H1 (cell line): Measurements from ENCODE around the gene CAP1. TPM values are rescaled to one million over a fixed set of nuclear protein-coding genes. Genes with fewer than 3 reads are reported as not detected.

Experiments used
- CTCF ChIA-PET: fragments of 300-600 bp; sonication (Branson Sonifier 250); formaldehyde crosslinking; loops from one replicate; lab custom pipeline; 2021; ENCODE audit not compliant: partially characterized antibody; lab: Charles Lee
- POLR2A ChIA-PET: fragments of 300-600 bp; sonication (Branson Sonifier 250); formaldehyde crosslinking; loops from one replicate; lab custom pipeline; 2021; ENCODE audit warnings: inconsistent platforms; ENCODE audit not compliant: partially characterized antibody; lab: Charles Lee
- DNase-seq, 2 experiments: peaks; one replicate each; pipeline versions ENCODE4 v3.0.0 to v3.0.0-alpha.2; 2010 to 2022; ENCODE audit warnings: low spot score in 2 of 2, low read depth in 1 of 2, mixed read lengths in 1 of 2
- FAIRE-seq: peaks from 2 replicates; lab custom pipeline; 2011; peaks lifted over from hg19 to GRCh38; lab: Jason Lieb, UNC
- H2AFZ ChIP-seq: 2 replicates; pipeline ENCODE4 v1.8.1; 2012; ENCODE audit warnings: low read length, inconsistent platforms
- H2AK5ac ChIP-seq: 2 replicates; pipeline ENCODE4 v1.6.1; 2013; ENCODE audit warnings: low read depth, low read length
- H2BK120ac ChIP-seq: replicated peaks from 2 replicates; pipeline ENCODE3; 2013; ENCODE audit warnings: low read depth, low read length, inconsistent platforms
- H2BK12ac ChIP-seq: 2 replicates; pipeline ENCODE4 v1.6.1; 2013; ENCODE audit warnings: low read depth, low read length
- H2BK15ac ChIP-seq: 2 replicates; pipeline ENCODE4 v1.6.1; 2013; ENCODE audit warnings: low read length
- H2BK20ac ChIP-seq: 2 replicates; pipeline ENCODE4 v1.6.1; 2013; ENCODE audit warnings: low read length
- H2BK5ac ChIP-seq: 2 replicates; pipeline ENCODE4 v1.6.1; 2013; ENCODE audit warnings: low read depth, low read length
- H3K14ac ChIP-seq: 2 replicates; pipeline ENCODE4 v1.6.1; 2013; ENCODE audit warnings: inconsistent platforms; ENCODE audit not compliant: insufficient read length
- H3K18ac ChIP-seq: 2 replicates; pipeline ENCODE4 v1.6.1; 2013; ENCODE audit warnings: low read length; ENCODE audit errors: extremely low read depth
- H3K23ac ChIP-seq: 2 replicates; pipeline ENCODE4 v1.6.1; 2013; ENCODE audit warnings: inconsistent platforms; ENCODE audit not compliant: insufficient read length
- H3K23me2 ChIP-seq: 2 replicates; pipeline ENCODE4 v1.6.1; 2013; ENCODE audit warnings: low read depth, low read length
- H3K27ac ChIP-seq: 2 replicates; pipeline ENCODE4 v1.6.1; 2011; ENCODE audit warnings: low read depth, low read length, inconsistent platforms
- H3K27me3 ChIP-seq, 4 experiments: replicated peaks in 1 of 4; 1 replicate in 1 of 4; 2 replicates in 3 of 4; pipeline versions ENCODE4 v1.6.1 to v1.8.1; 2011 to 2013; ENCODE audit warnings: low read length in 3 of 4, mild to moderate bottlenecking in 3 of 4, inconsistent platforms in 2 of 4, mixed read lengths in 2 of 4, moderate library complexity in 1 of 4; ENCODE audit not compliant: control insufficient read depth in 3 of 4, insufficient read depth in 3 of 4; ENCODE audit errors: extremely low read depth in 1 of 4
- H3K36me3 ChIP-seq, 4 experiments: 2 replicates each; pipeline versions ENCODE4 v1.6.1 to v1.8.1; 2011 to 2013; ENCODE audit warnings: mild to moderate bottlenecking in 4 of 4, low read length in 3 of 4, moderate library complexity in 2 of 4, control low read depth in 1 of 4, inconsistent platforms in 1 of 4; ENCODE audit not compliant: insufficient read depth in 4 of 4, control insufficient read depth in 2 of 4
- H3K4ac ChIP-seq: replicated peaks from 2 replicates; pipeline ENCODE3; 2013; ENCODE audit warnings: low read length, low read depth, mixed read lengths, inconsistent platforms; ENCODE audit not compliant: insufficient read length
- H3K4me1 ChIP-seq, 4 experiments: replicated peaks in 1 of 4; 1 replicate in 1 of 4; 2 replicates in 3 of 4; pipeline versions ENCODE4 v1.6.1 to v1.8.1; 2011 to 2013; ENCODE audit warnings: low read length in 3 of 4, inconsistent platforms in 2 of 4, mixed read lengths in 1 of 4; ENCODE audit not compliant: insufficient read depth in 4 of 4, control insufficient read depth in 3 of 4
- H3K4me2 ChIP-seq, 2 experiments: 2 replicates each; pipeline versions ENCODE4 v1.6.1 to v1.8.1; 2011 to 2013; ENCODE audit warnings: low read depth in 2 of 2, low read length in 2 of 2, control low read depth in 1 of 2, inconsistent platforms in 1 of 2, mild to moderate bottlenecking in 1 of 2; ENCODE audit not compliant: insufficient read depth in 1 of 2
- H3K4me3 ChIP-seq, 4 experiments: fragments of 200-600, 300-600 bp in 1 of 4; sonication (generic), shearing (Covaris generic), sonication (Bioruptor Twin) in 1 of 4; 2 replicates each; pipeline versions ENCODE4 v1.5.1 to v1.8.1; 2011 to 2016; ENCODE audit warnings: low read length in 4 of 4, low read depth in 3 of 4, control low read depth in 2 of 4, inconsistent platforms in 2 of 4, mild to moderate bottlenecking in 2 of 4, mixed read lengths in 1 of 4, moderate library complexity in 1 of 4; ENCODE audit not compliant: insufficient read depth in 2 of 4; ENCODE audit errors: extremely low read depth in 1 of 4
- H3K56ac ChIP-seq: replicated peaks from 2 replicates; pipeline ENCODE3; 2013; ENCODE audit warnings: low read depth, mild to moderate bottlenecking, mixed read lengths, low read length, inconsistent platforms; ENCODE audit not compliant: insufficient read length
- H3K79me1 ChIP-seq: 2 replicates; pipeline ENCODE4 v1.6.1; 2013; ENCODE audit warnings: low read depth, low read length, control low read depth
- H3K79me2 ChIP-seq, 2 experiments: 2 replicates each; pipeline versions ENCODE4 v1.6.1 to v1.8.1; 2012 to 2013; ENCODE audit warnings: low read length in 2 of 2, mild to moderate bottlenecking in 2 of 2, inconsistent platforms in 1 of 2; ENCODE audit not compliant: insufficient read depth in 2 of 2, control insufficient read depth in 1 of 2
- H3K9ac ChIP-seq, 4 experiments: replicated peaks in 1 of 4; 1 replicate in 1 of 4; 2 replicates in 3 of 4; pipeline versions ENCODE4 v1.6.1 to v1.8.1; 2011 to 2013; ENCODE audit warnings: low read depth in 3 of 4, low read length in 3 of 4, control low read depth in 2 of 4, mild to moderate bottlenecking in 2 of 4, moderate library complexity in 2 of 4, inconsistent platforms in 1 of 4; ENCODE audit errors: extremely low read depth in 1 of 4
- H3K9me3 ChIP-seq, 2 experiments: 2 replicates each; pipeline versions ENCODE4 v1.6.1 to v1.8.1; 2012 to 2013; ENCODE audit warnings: mild to moderate bottlenecking in 2 of 2, moderate library complexity in 2 of 2, control low read depth in 1 of 2, inconsistent platforms in 1 of 2, low read depth in 1 of 2, low read length in 1 of 2, mixed read lengths in 1 of 2; ENCODE audit not compliant: insufficient read depth in 2 of 2
- H4K20me1 ChIP-seq, 2 experiments: replicated peaks in 1 of 2; 2 replicates each; pipeline versions ENCODE3 to v1.8.1; 2011 to 2013; ENCODE audit warnings: inconsistent platforms in 2 of 2, low read length in 2 of 2, mild to moderate bottlenecking in 1 of 2; ENCODE audit not compliant: insufficient read depth in 2 of 2, control insufficient read depth in 1 of 2
- H4K5ac ChIP-seq: 2 replicates; pipeline ENCODE4 v1.6.1; 2013; ENCODE audit warnings: low read length, low read depth, mixed read lengths, inconsistent platforms; ENCODE audit not compliant: insufficient read length
- H4K8ac ChIP-seq: 2 replicates; pipeline ENCODE4 v1.8.0; 2013; ENCODE audit warnings: mild to moderate bottlenecking, moderate library complexity, low read length, inconsistent platforms; ENCODE audit not compliant: insufficient read depth; ENCODE audit errors: extremely low read depth
- H4K91ac ChIP-seq: replicated peaks from 2 replicates; pipeline ENCODE3; 2013; ENCODE audit warnings: low read length, mixed read lengths, inconsistent platforms; ENCODE audit not compliant: insufficient read length
- ATF2 ChIP-seq: IDR thresholded peaks from 2 replicates; pipeline ENCODE4 v1.6.1; 2012; ENCODE audit warnings: low read length, inconsistent platforms
- CBX5 ChIP-seq: fragments of 300-800, 300-1000 bp; sonication (generic); IDR thresholded peaks from 2 replicates; pipeline ENCODE4 v1.7.1; 2016; ENCODE audit warnings: antibody characterized with exemption, low read length, low read depth
- CBX8 ChIP-seq: fragments of 300-800, 300-1000 bp; sonication (generic); IDR thresholded peaks from 2 replicates; pipeline ENCODE4 v1.7.1; 2016; ENCODE audit warnings: low read depth, low read length, borderline replicate concordance
- CHD2 ChIP-seq: IDR thresholded peaks from 2 replicates; pipeline ENCODE4 v1.6.1; 2012; ENCODE audit warnings: low read length, improper control_type of control experiment
- CREB1 ChIP-seq: IDR thresholded peaks from 2 replicates; pipeline ENCODE4 v1.6.1; 2012; ENCODE audit warnings: inconsistent platforms
- GABPA ChIP-seq: IDR thresholded peaks from 2 replicates; pipeline ENCODE4 v1.6.1; 2011; ENCODE audit warnings: mild to moderate bottlenecking, low read length, moderate library complexity, borderline replicate concordance; ENCODE audit not compliant: insufficient read depth
- HDAC6 ChIP-seq: IDR thresholded peaks from one replicate; pipeline ENCODE4 v1.7.1; 2012; ENCODE audit warnings: low read depth, mild to moderate bottlenecking, inconsistent platforms, low read length, moderate library complexity
- KDM4A ChIP-seq: IDR thresholded peaks from one replicate; pipeline ENCODE4 v1.7.1; 2012; ENCODE audit warnings: low read depth, mild to moderate bottlenecking, moderate library complexity, low read length, inconsistent platforms; ENCODE audit not compliant: severe bottlenecking
- NRF1 ChIP-seq: IDR thresholded peaks from 2 replicates; pipeline ENCODE4 v1.6.1; 2011; ENCODE audit warnings: mild to moderate bottlenecking, low read depth, low read length, improper control_type of control experiment
- PHF8 ChIP-seq: fragments of 200-600 bp; sonication (generic); conservative IDR thresholded peaks from 2 replicates; pipeline ENCODE4 v1.7.1; 2012; ENCODE audit warnings: low read depth, mild to moderate bottlenecking, inconsistent platforms, low read length, moderate library complexity
- RNF2 ChIP-seq: fragments of 200-900, 300-1000 bp; sonication (generic); IDR thresholded peaks from 2 replicates; pipeline ENCODE4 v1.7.1; 2016; ENCODE audit warnings: borderline replicate concordance, low read depth, mild to moderate bottlenecking, antibody characterized with exemption, low read length; ENCODE audit not compliant: poor library complexity, severe bottlenecking; ENCODE audit errors: missing control alignments
- SAP30 ChIP-seq: fragments of 300-600 bp; sonication (generic); IDR thresholded peaks from 2 replicates; pipeline ENCODE4 v1.7.1; 2012; ENCODE audit warnings: low read length, moderate library complexity, mild to moderate bottlenecking, inconsistent platforms; ENCODE audit not compliant: insufficient read depth, insufficient replicate concordance
- SIX5 ChIP-seq: IDR thresholded peaks from 2 replicates; pipeline ENCODE4 v1.6.1; 2011; ENCODE audit warnings: mild to moderate bottlenecking, low read depth, low read length
- SP1 ChIP-seq: IDR thresholded peaks from 2 replicates; pipeline ENCODE4 v1.6.1; 2011; ENCODE audit warnings: low read depth, low read length
- polyA plus RNA-seq, 7 experiments: library from polyadenylated mRNA; depleted of rRNA in 3 of 7; stranded (reverse) in 5 of 7; unstranded in 2 of 7; fragments of >200 nt in 5 of 7; fragments of 200-250 nt in 2 of 7; gene quantifications; 1 replicate in 5 of 7; 2 replicates in 1 of 7; 4 replicates in 1 of 7; pipeline versions ENCODE4 v1.2.1 to v1.2.3, GENCODE V29; 2011 to 2013; ENCODE audit warnings: missing spikeins in 2 of 7, mixed read lengths in 2 of 7
- total RNA-seq: library from RNA; stranded (reverse); fragmentation: NEBNext Ultra II Directional; extraction: Animal tissue kit (Norgen Biotek cat#: 25700); gene quantifications from 2 replicates; pipeline ENCODE4 v1.2.1, GENCODE V29; 2021

Gene CAP1
- total and polyA plus RNA-seq, 2 of the 8 experiments (the other 6 are each of a cell fraction or from before 2014, with no cell fraction given) = 140 to 295 TPM

GRCh38 chr1:40110389-40110788 lies 69.9 kb downstream of the CAP1 start:
- H4K91ac ChIP-seq = no peak overlapping the region
- H4K20me1 ChIP-seq = no peaks in the 10 kb centered on the region
- TF ChIP-seq SP1 (no peak), CHD2 (no peak), SIX5 (no peak), NRF1 (no peak), SAP30 (no peak), RNF2 (no peak), CBX8 (no peak), PHF8 (no peak), CREB1 (no peak), CBX5 (no peak), HDAC6 (no peak), ATF2 (no peak), KDM4A (no peak), GABPA (no peak)
- H2BK5ac ChIP-seq = no peak overlapping the region
- no peaks in the 10 kb centered on the region for H3K36me3 ChIP-seq
- H3K4ac ChIP-seq = no peak overlapping the region
- no peaks in the 10 kb centered on the region for H3K79me1 ChIP-seq
- no peak overlapping the region for H2BK12ac ChIP-seq
- no peak overlapping the region for H3K23ac ChIP-seq
- H3K4me2 ChIP-seq = no peak overlapping the region
- no peak overlapping the region for H3K14ac ChIP-seq
- H3K27me3 ChIP-seq = no peaks in the 10 kb centered on the region
- H3K56ac ChIP-seq = no peak overlapping the region
- H2BK20ac ChIP-seq = no peak overlapping the region
- POLR2A ChIA-PET = no interaction called here
- no peaks in the 10 kb centered on the region for H3K4me1 ChIP-seq
- no peak overlapping the region for H3K9ac ChIP-seq
- H3K23me2 ChIP-seq = no peaks in the 10 kb centered on the region
- CTCF ChIA-PET = interaction anchor here (1.1 to 1.5 kb wide), 2 partner anchors 11 to 33 kb away, joined by 3 read pairs; no protein-coding TSS in a partner anchor
- no peak overlapping the region for H4K5ac ChIP-seq
- H3K27ac ChIP-seq = no peak overlapping the region
- no peaks in the 10 kb centered on the region for H3K79me2 ChIP-seq
- DNase-seq = no peak
- no peak overlapping the region for H2BK15ac ChIP-seq
- no peak overlapping the region for H4K8ac ChIP-seq
- FAIRE-seq = no peak
- no peak overlapping the region for H3K18ac ChIP-seq
- no peak overlapping the region for H2BK120ac ChIP-seq
- no peak overlapping the region for H2AFZ ChIP-seq
- H3K4me3 ChIP-seq = no peak overlapping the region
- no peaks in the 10 kb centered on the region for H3K9me3 ChIP-seq
- H2AK5ac ChIP-seq = no peak overlapping the region
